H1 (cell line): Measurements from ENCODE around the gene WDFY3.

Experiments used
- CHD2 ChIP-seq: IDR thresholded peaks from 2 replicates; pipeline ENCODE4 v1.6.1; 2012; ENCODE audit warnings: low read length, improper control_type of control experiment
- CTCF ChIP-seq, 3 experiments: IDR thresholded peaks; 1 replicate in 2 of 3; 2 replicates in 1 of 3; pipeline versions ENCODE4 v1.5.1 to v1.6.1; 2011; ENCODE audit warnings: low read length in 3 of 3, mild to moderate bottlenecking in 3 of 3, inconsistent platforms in 2 of 3, low read depth in 1 of 3, moderate library complexity in 1 of 3; ENCODE audit not compliant: insufficient read depth in 1 of 3; ENCODE audit errors: control extremely low read depth in 1 of 3
- E2F6 ChIP-seq: IDR thresholded peaks from 2 replicates; pipeline ENCODE4 v1.6.1; 2012; ENCODE audit warnings: inconsistent platforms
- EZH2 ChIP-seq: fragments of 200-600 bp; sonication (generic); IDR thresholded peaks from 2 replicates; pipeline ENCODE4 v1.7.1; 2012; ENCODE audit warnings: low read depth, mild to moderate bottlenecking, moderate library complexity, low read length, inconsistent platforms; ENCODE audit not compliant: severe bottlenecking
- POLR2A ChIP-seq, 2 experiments: IDR thresholded peaks; 1 replicate in 1 of 2; 2 replicates in 1 of 2; pipeline ENCODE4 v1.6.1; 2011; ENCODE audit warnings: low read depth in 2 of 2, low read length in 2 of 2, mild to moderate bottlenecking in 2 of 2; ENCODE audit errors: control extremely low read depth in 1 of 2
- RAD21 ChIP-seq, 2 experiments: IDR thresholded peaks in 1 of 2; conservative IDR thresholded peaks in 1 of 2; 2 replicates each; pipeline ENCODE4 v1.6.1; 2011; ENCODE audit warnings: low read depth in 2 of 2, low read length in 2 of 2, improper control_type of control experiment in 1 of 2, inconsistent platforms in 1 of 2, mild to moderate bottlenecking in 1 of 2, moderate library complexity in 1 of 2
- SIN3A ChIP-seq, 2 experiments: IDR thresholded peaks in 1 of 2; conservative IDR thresholded peaks in 1 of 2; 2 replicates each; pipeline ENCODE4 v1.6.1; 2011 to 2012; ENCODE audit warnings: low read length in 2 of 2, improper control_type of control experiment in 1 of 2, low read depth in 1 of 2, mild to moderate bottlenecking in 1 of 2
- SP1 ChIP-seq: IDR thresholded peaks from 2 replicates; pipeline ENCODE4 v1.6.1; 2011; ENCODE audit warnings: low read depth, low read length
- TAF1 ChIP-seq: IDR thresholded peaks from 2 replicates; pipeline ENCODE4 v1.6.1; 2011; ENCODE audit warnings: mild to moderate bottlenecking, low read depth, low read length
- TAF7 ChIP-seq: optimal IDR thresholded peaks from 2 replicates; pipeline ENCODE3; 2011; ENCODE audit warnings: low read depth, mild to moderate bottlenecking, inconsistent platforms, low read length, moderate library complexity, borderline replicate concordance
- TBP ChIP-seq: IDR thresholded peaks from 2 replicates; pipeline ENCODE4 v1.6.1; 2011; ENCODE audit warnings: low read depth, low read length, improper control_type of control experiment
- TCF12 ChIP-seq: IDR thresholded peaks from 2 replicates; pipeline ENCODE4 v1.6.1; 2011; ENCODE audit warnings: low read depth, mild to moderate bottlenecking, low read length
- TF ChIP-seq, protein P1 (sequence below): IDR thresholded peaks from 2 replicates; pipeline ENCODE4 v1.6.1; 2012; ENCODE audit warnings: inconsistent platforms
- TF ChIP-seq, protein P2 (sequence below): IDR thresholded peaks from 2 replicates; pipeline ENCODE4 v1.6.1; 2011; ENCODE audit warnings: low read depth, mild to moderate bottlenecking, low read length; ENCODE audit not compliant: insufficient read depth

- TF ChIP-seq, protein P1, sequence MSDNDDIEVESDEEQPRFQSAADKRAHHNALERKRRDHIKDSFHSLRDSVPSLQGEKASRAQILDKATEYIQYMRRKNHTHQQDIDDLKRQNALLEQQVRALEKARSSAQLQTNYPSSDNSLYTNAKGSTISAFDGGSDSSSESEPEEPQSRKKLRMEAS, result no peak
- TF ChIP-seq CTCF (IDR thresholded peaks at IDR 0.05; ENCODE audit: control extremely low read depth in 1 of 3, insufficient read depth in 1 of 3, low read depth in 1 of 3, low read length in 3 of 3) (no peak), TAF7 (no peak), SP1 (no peak), TAF1 (no peak), POLR2A (IDR thresholded peaks at IDR 0.05; ENCODE audit: control extremely low read depth in 1 of 2, low read depth in 2 of 2, low read length in 2 of 2) (no peak), TBP (no peak), TCF12 (no peak), E2F6 (no peak), RAD21 (IDR thresholded peaks at IDR 0.05 in 1 of 2, conservative IDR thresholded peaks at IDR 0.05 in 1 of 2; ENCODE audit: low read depth in 2 of 2, low read length in 2 of 2) (no peak), EZH2 (no peak), CHD2 (no peak), SIN3A (conservative IDR thresholded peaks at IDR 0.05 in 1 of 2, IDR thresholded peaks at IDR 0.05 in 1 of 2; ENCODE audit: low read depth in 1 of 2, low read length in 2 of 2) (no peak)
- TF ChIP-seq, protein P2, sequence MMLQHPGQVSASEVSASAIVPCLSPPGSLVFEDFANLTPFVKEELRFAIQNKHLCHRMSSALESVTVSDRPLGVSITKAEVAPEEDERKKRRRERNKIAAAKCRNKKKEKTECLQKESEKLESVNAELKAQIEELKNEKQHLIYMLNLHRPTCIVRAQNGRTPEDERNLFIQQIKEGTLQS, result no peak
Observed at GRCh38 chr4:84952776-84953175, 13.7 kb downstream of the WDFY3 start.
